Measurements from ENCODE around the gene ZNF488. TPM values are rescaled to one million over a fixed set of nuclear protein-coding genes. Genes with fewer than 3 reads are reported as not detected.

ZNF488 gene
- polyA plus RNA-seq, 1 of the 3 experiments (the other 2 are of a cell fraction) = 0.59 TPM

GRCh38 chr10:47330804-47331203 is 53.3 kb downstream of the ZNF488 start:
- H3K27ac ChIP-seq (ENCODE audit: low read depth in 2 of 2, low read length in 1 of 2) = no peak overlapping the region
- no peaks in the 10 kb centered on the region for H3K9me3 ChIP-seq
- no peaks in the 10 kb centered on the region for H3F3A ChIP-seq (replicated peaks; ENCODE audit: insufficient read depth)
- H4K20me1 ChIP-seq (ENCODE audit: insufficient read depth) = no peaks in the 10 kb centered on the region
- no peaks in the 10 kb centered on the region for H3K36me3 ChIP-seq (replicated peaks in 1 of 2; ENCODE audit: control insufficient read depth in 1 of 2, insufficient read depth in 2 of 2, low read length in 1 of 2)
- no peaks in the 10 kb centered on the region for H3K79me2 ChIP-seq (ENCODE audit: insufficient read depth)
- H2AFZ ChIP-seq (ENCODE audit: low read depth) = no peak overlapping the region
- H3K4me1 ChIP-seq (ENCODE audit: control insufficient read depth in 1 of 2, insufficient read depth in 2 of 2, low read depth in 1 of 2, low read length in 1 of 2) = peaks cover 0 to 8% of the 10 kb centered on the region in 2 experiments; a peak in 1 of 4 replicates
- H3K27me3 ChIP-seq (ENCODE audit: insufficient read depth) = peaks cover 9% of the 10 kb centered on the region; the same call in 1 of the 2 replicates
- ChIA-PET POLR2A (no interaction called here), CTCF (interaction anchor here (1.7 to 3.3 kb wide), 4 partner anchors 10 to 306 kb away, joined by 4 to 17 read pairs (median 8); no protein-coding TSS in a partner anchor)
- no peak overlapping the region for H3K4me2 ChIP-seq
- TF ChIP-seq FOXM1 (IDR thresholded peaks at IDR 0.05; ENCODE audit: low read depth) (no peak), CHD2 (IDR thresholded peaks at IDR 0.05; ENCODE audit: low read length, partially characterized antibody) (no peak), ZBTB33 (IDR thresholded peaks at IDR 0.05; ENCODE audit: borderline replicate concordance, low read depth) (no peak), RXRA (IDR thresholded peaks at IDR 0.05; ENCODE audit: borderline replicate concordance, low read depth) (no peak), SMC3 (IDR thresholded peaks at IDR 0.05; ENCODE audit: low read depth, low read length) (no peak), FOXJ3 (CRISPR knock-in tag; IDR thresholded peaks at IDR 0.05) (no peak), NRF1 (IDR thresholded peaks at IDR 0.05; ENCODE audit: low read depth, low read length) (no peak), IRF3 (IDR thresholded peaks at IDR 0.05; ENCODE audit: low read depth, low read length) (no peak), MEF2A (IDR thresholded peaks at IDR 0.05; ENCODE audit: borderline replicate concordance, low read depth) (no peak), TAF1 (IDR thresholded peaks at IDR 0.05; ENCODE audit: borderline replicate concordance, low read depth, low read length) (no peak)
- TF ChIP-seq, protein P1, sequence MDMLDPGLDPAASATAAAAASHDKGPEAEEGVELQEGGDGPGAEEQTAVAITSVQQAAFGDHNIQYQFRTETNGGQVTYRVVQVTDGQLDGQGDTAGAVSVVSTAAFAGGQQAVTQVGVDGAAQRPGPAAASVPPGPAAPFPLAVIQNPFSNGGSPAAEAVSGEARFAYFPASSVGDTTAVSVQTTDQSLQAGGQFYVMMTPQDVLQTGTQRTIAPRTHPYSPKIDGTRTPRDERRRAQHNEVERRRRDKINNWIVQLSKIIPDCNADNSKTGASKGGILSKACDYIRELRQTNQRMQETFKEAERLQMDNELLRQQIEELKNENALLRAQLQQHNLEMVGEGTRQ (IDR thresholded peaks at IDR 0.05; ENCODE audit: borderline replicate concordance, low read depth, low read length) = no peak
- H3K4me3 ChIP-seq (ENCODE audit: low read depth in 2 of 2, low read length in 1 of 2) = no peak overlapping the region
- H3K9me2 ChIP-seq = no peaks in the 10 kb centered on the region
- WGBS (ENCODE audit: low lambda C conversion rate) = 22% methylated on average over 3 of the region's 3 CpGs
- no peak for DNase-seq
- H3K9ac ChIP-seq = no peak overlapping the region

- Histone ChIP-seq H3F3A (replicated peaks; ENCODE audit: insufficient read depth) (no peaks in the 10 kb centered on the region), H2AFZ (ENCODE audit: low read depth) (no peak overlapping the region), H3K79me2 (ENCODE audit: insufficient read depth) (no peaks in the 10 kb centered on the region), H3K4me2 (no peak overlapping the region), H3K4me3 (ENCODE audit: low read depth in 2 of 2, low read length in 1 of 2) (no peak overlapping the region), H3K36me3 (replicated peaks in 1 of 2; ENCODE audit: control insufficient read depth in 1 of 2, insufficient read depth in 2 of 2, low read length in 1 of 2) (no peaks in the 10 kb centered on the region), H3K27me3 (ENCODE audit: insufficient read depth) (peaks cover 5% of the 10 kb centered on the region; the same call in 1 of the 2 replicates), H3K4me1 (ENCODE audit: control insufficient read depth in 1 of 2, insufficient read depth in 2 of 2, low read depth in 1 of 2, low read length in 1 of 2) (peaks cover 0 to 8% of the 10 kb centered on the region in 2 experiments; a peak in 1 of 4 replicates), H3K27ac (ENCODE audit: low read depth in 2 of 2, low read length in 1 of 2) (no peak overlapping the region), H3K9me2 (no peaks in the 10 kb centered on the region), H4K20me1 (ENCODE audit: insufficient read depth) (no peaks in the 10 kb centered on the region), H3K9ac (no peak overlapping the region), H3K9me3 (no peaks in the 10 kb centered on the region)
- POLR2A ChIA-PET = no interaction called here
- no peak for TF ChIP-seq RFX5 (IDR thresholded peaks at IDR 0.05; ENCODE audit: low read length)
- TF ChIP-seq GATA2 (CRISPR knock-in tag; IDR thresholded peaks at IDR 0.05) = no peak
- no peak for TF ChIP-seq POLR2AphosphoS5 (IDR thresholded peaks at IDR 0.05; ENCODE audit: low read depth, low read length)
- TF ChIP-seq JUND (IDR thresholded peaks at IDR 0.05) = no peak
- no peak for TF ChIP-seq SIN3A (IDR thresholded peaks at IDR 0.05; ENCODE audit: borderline replicate concordance, low read depth, low read length)
- TF ChIP-seq, protein P2, sequence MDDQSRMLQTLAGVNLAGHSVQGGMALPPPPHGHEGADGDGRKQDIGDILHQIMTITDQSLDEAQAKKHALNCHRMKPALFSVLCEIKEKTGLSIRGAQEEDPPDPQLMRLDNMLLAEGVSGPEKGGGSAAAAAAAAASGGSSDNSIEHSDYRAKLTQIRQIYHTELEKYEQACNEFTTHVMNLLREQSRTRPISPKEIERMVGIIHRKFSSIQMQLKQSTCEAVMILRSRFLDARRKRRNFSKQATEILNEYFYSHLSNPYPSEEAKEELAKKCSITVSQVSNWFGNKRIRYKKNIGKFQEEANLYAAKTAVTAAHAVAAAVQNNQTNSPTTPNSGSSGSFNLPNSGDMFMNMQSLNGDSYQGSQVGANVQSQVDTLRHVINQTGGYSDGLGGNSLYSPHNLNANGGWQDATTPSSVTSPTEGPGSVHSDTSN (IDR thresholded peaks at IDR 0.05) = no peak
- no peak for TF ChIP-seq MAX (IDR thresholded peaks at IDR 0.05; ENCODE audit: low read depth)
- no peak for TF ChIP-seq YY1 (IDR thresholded peaks at IDR 0.05; ENCODE audit: low read depth)
- TF ChIP-seq CHD2 (IDR thresholded peaks at IDR 0.05; ENCODE audit: low read length, partially characterized antibody) = no peak
- no peak for TF ChIP-seq FOXM1 (IDR thresholded peaks at IDR 0.05; ENCODE audit: low read depth)
- no peak for TF ChIP-seq MXI1 (IDR thresholded peaks at IDR 0.05; ENCODE audit: low read depth, low read length)
- no peak for TF ChIP-seq FOXJ3 (CRISPR knock-in tag; IDR thresholded peaks at IDR 0.05)
- TF ChIP-seq SMC3 (IDR thresholded peaks at IDR 0.05; ENCODE audit: low read depth, low read length) = no peak
- TF ChIP-seq TAF1 (IDR thresholded peaks at IDR 0.05; ENCODE audit: borderline replicate concordance, low read depth, low read length) = no peak
- no peak for TF ChIP-seq ELF1 (IDR thresholded peaks at IDR 0.05)
- no peak for TF ChIP-seq FOSL2 (IDR thresholded peaks at IDR 0.05; ENCODE audit: borderline replicate concordance, low read depth)
- CTCF ChIA-PET = interaction anchor here (0.9 to 3.3 kb wide), 4 partner anchors 11 to 305 kb away, joined by 3 to 17 read pairs (median 5); no protein-coding TSS in a partner anchor
- 52% methylated on average over 3 of the region's 3 CpGs for WGBS (ENCODE audit: low lambda C conversion rate)
- DNase-seq = no peak
Measured at GRCh38 chr10:47330366-47330765, 53.7 kb downstream of the ZNF488 start.
